ENCODE measurements around the gene TRIM65.

- TF ChIP-seq CTCF (IDR thresholded peaks at IDR 0.05; ENCODE audit: low read depth, low read length), result no peak
- no peak for TF ChIP-seq EZH2phosphoT487 (IDR thresholded peaks at IDR 0.05; ENCODE audit: low read depth)
Measured at GRCh38 chr17:75917917-75918445, 21.2 kb upstream of the TRIM65 start.

Measured in OCI-LY3 (cell line).